SK-N-SH treated with all-trans-retinoic acid at 6 μM for 48 hours (cell line): ENCODE data around the gene TAMM41.

ENCODE experiments used
- ARNTL ChIP-seq: fragments of 450-650 bp; formaldehyde crosslinking; IDR thresholded peaks from 2 replicates; pipeline ENCODE4 v1.5.0; 2020; ENCODE audit warnings: low read depth, mild to moderate bottlenecking, moderate library complexity, borderline replicate concordance
- CSDC2 ChIP-seq: fragments of 250-450 bp; sonication (Bioruptor Pico); IDR thresholded peaks from 2 replicates; pipeline ENCODE4 v1.5.0; 2020; ENCODE audit warnings: mild to moderate bottlenecking, moderate library complexity
- OSR1 ChIP-seq: fragments of 250-450 bp; sonication (Bioruptor Pico); IDR thresholded peaks from 2 replicates; pipeline ENCODE4 v1.8.0; 2022; ENCODE audit warnings: moderate library complexity, mild to moderate bottlenecking, inconsistent platforms
- ZFP30 ChIP-seq: fragments of 450-650 bp; formaldehyde crosslinking; IDR thresholded peaks from 2 replicates; pipeline ENCODE4 v1.5.0; 2022; ENCODE audit warnings: mild to moderate bottlenecking, moderate library complexity
- ZNF565 ChIP-seq: fragments of 450-650 bp; formaldehyde crosslinking; conservative IDR thresholded peaks from 2 replicates; pipeline ENCODE4 v1.5.0; 2020; ENCODE audit warnings: low read depth, mild to moderate bottlenecking, moderate library complexity
- TF ChIP-seq, protein P1 (sequence below): fragments of 250-450 bp; sonication (Bioruptor Pico); IDR thresholded peaks from 2 replicates; pipeline ENCODE4 v1.5.1; 2021; ENCODE audit warnings: mild to moderate bottlenecking, moderate library complexity

DNA sequence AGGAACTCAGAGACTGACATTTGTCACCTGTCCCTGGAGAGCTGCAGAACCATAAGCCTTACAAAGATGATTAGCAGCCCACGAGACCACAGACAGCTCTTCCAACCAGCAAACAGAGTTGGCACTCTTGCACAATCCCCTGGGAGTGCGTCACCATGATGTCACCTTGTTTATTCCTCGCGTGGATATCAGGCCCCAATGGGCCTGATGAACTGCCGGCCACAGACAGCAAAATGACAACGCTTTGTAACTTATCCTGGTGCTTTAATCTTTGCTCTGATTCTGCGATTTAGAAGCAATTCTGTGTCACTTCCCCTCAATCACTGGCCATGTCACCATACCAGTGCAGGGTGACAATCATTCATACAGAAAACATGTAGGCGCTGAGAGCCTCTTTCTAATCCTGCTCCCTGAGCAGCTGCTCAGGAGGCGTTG, 89.2 kb downstream of the TAMM41 start:
- TF ChIP-seq ARNTL (CRISPR knock-in tag) (no peak), ZFP30 (CRISPR knock-in tag) (no peak), ZNF565 (no peak), CSDC2 (CRISPR knock-in tag) (no peak), OSR1 (CRISPR knock-in tag) (no peak)
- TF ChIP-seq, protein P1, sequence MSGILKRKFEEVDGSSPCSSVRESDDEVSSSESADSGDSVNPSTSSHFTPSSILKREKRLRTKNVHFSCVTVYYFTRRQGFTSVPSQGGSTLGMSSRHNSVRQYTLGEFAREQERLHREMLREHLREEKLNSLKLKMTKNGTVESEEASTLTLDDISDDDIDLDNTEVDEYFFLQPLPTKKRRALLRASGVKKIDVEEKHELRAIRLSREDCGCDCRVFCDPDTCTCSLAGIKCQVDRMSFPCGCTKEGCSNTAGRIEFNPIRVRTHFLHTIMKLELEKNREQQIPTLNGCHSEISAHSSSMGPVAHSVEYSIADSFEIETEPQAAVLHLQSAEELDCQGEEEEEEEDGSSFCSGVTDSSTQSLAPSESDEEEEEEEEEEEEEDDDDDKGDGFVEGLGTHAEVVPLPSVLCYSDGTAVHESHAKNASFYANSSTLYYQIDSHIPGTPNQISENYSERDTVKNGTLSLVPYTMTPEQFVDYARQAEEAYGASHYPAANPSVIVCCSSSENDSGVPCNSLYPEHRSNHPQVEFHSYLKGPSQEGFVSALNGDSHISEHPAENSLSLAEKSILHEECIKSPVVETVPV (CRISPR knock-in tag), result no peak
